Progenitor cell of endocrine pancreas (in vitro differentiated cells): Measurements from ENCODE around the gene RCOR3. TPM values are rescaled to one million over a fixed set of nuclear protein-coding genes. Genes with fewer than 3 reads are reported as not detected.

Source experiments
- DNase-seq: peaks from one replicate; pipeline ENCODE4 v3.0.0; 2021; ENCODE audit warnings: low spot score; ENCODE audit not compliant: unreplicated experiment
- H3K27ac Mint-ChIP-seq: 2 replicates; pipeline ENCODE4 v1.8.0; 2021; ENCODE audit warnings: mild to moderate bottlenecking, moderate library complexity, mixed read lengths
- H3K27me3 Mint-ChIP-seq: 2 replicates; pipeline ENCODE4 v1.8.0; 2021; ENCODE audit warnings: mixed read lengths
- H3K36me3 Mint-ChIP-seq: 2 replicates; pipeline ENCODE4 v1.8.0; 2022; ENCODE audit warnings: mixed read lengths; ENCODE audit not compliant: insufficient read depth
- H3K4me1 Mint-ChIP-seq: 2 replicates; pipeline ENCODE4 v1.8.0; 2021; ENCODE audit warnings: low read depth, mixed read lengths
- H3K4me3 Mint-ChIP-seq: 2 replicates; pipeline ENCODE4 v1.8.0; 2021; ENCODE audit warnings: low read depth, mild to moderate bottlenecking, moderate library complexity, mixed read lengths
- H3K9me3 Mint-ChIP-seq: 2 replicates; pipeline ENCODE4 v1.8.0; 2021; ENCODE audit warnings: low read depth, mixed read lengths
- CTCF ChIP-seq: fragments of 200-600 bp; sonication (generic); IDR thresholded peaks from one replicate; pipeline ENCODE4 v1.5.0; 2021; ENCODE audit warnings: antibody characterized with exemption, mild to moderate bottlenecking; ENCODE audit not compliant: unreplicated experiment
- total RNA-seq: library from RNA; stranded (reverse); gene quantifications from 2 replicates; pipeline ENCODE4 v1.2.1, GENCODE V29; 2021

The RCOR3 gene
- total RNA-seq, 1 donor from 2014 or later = 63.0 TPM

GRCh38 chr1:211335522-211336157 lies 76.5 kb downstream of the RCOR3 start:
- Mint-ChIP-seq H3K27ac (peak overlapping the region; percentile 29), H3K4me3 (no peak overlapping the region), H3K36me3 (no peaks in the 10 kb centered on the region), H3K9me3 (no peaks in the 10 kb centered on the region), H3K4me1 (peaks cover 15% of the 10 kb centered on the region), H3K27me3 (peaks cover 10% of the 10 kb centered on the region)
- no peak for DNase-seq
- no peak for TF ChIP-seq CTCF

- TF ChIP-seq CTCF = no peak
- H3K36me3 Mint-ChIP-seq = no peaks in the 10 kb centered on the region
- H3K4me1 Mint-ChIP-seq = peaks cover 15% of the 10 kb centered on the region
- no peak overlapping the region for H3K27ac Mint-ChIP-seq
- H3K27me3 Mint-ChIP-seq = peaks cover 5% of the 10 kb centered on the region
- H3K9me3 Mint-ChIP-seq = no peaks in the 10 kb centered on the region
- no peak for DNase-seq
- no peak overlapping the region for H3K4me3 Mint-ChIP-seq
These were observed 77.0 kb downstream of the RCOR3 start for GRCh38 chr1:211336161-211336560.

GRCh38 chr1:211336775-211337174 lies 77.6 kb downstream of the RCOR3 start:
- H3K9me3 Mint-ChIP-seq = no peaks in the 10 kb centered on the region
- no peak for DNase-seq
- H3K27ac Mint-ChIP-seq = no peak overlapping the region
- H3K36me3 Mint-ChIP-seq = no peaks in the 10 kb centered on the region
- H3K4me3 Mint-ChIP-seq = no peak overlapping the region
- peaks cover 14% of the 10 kb centered on the region for H3K4me1 Mint-ChIP-seq
- TF ChIP-seq CTCF = no peak
- H3K27me3 Mint-ChIP-seq = peaks cover 3% of the 10 kb centered on the region

GRCh38 chr1:211337430-211338223 lies 78.5 kb downstream of the RCOR3 start:
- no peak overlapping the region for H3K4me3 Mint-ChIP-seq
- H3K36me3 Mint-ChIP-seq = no peaks in the 10 kb centered on the region
- no peak overlapping the region for H3K27ac Mint-ChIP-seq
- no peak for TF ChIP-seq CTCF
- peaks cover 3% of the 10 kb centered on the region for H3K27me3 Mint-ChIP-seq
- peaks cover 14% of the 10 kb centered on the region for H3K4me1 Mint-ChIP-seq
- DNase-seq = no peak
- H3K9me3 Mint-ChIP-seq = no peaks in the 10 kb centered on the region

GRCh38 chr1:211338224-211338620 lies 79.1 kb downstream of the RCOR3 start:
- Mint-ChIP-seq H3K4me3 (no peak overlapping the region), H3K27me3 (peaks cover 3% of the 10 kb centered on the region), H3K27ac (no peak overlapping the region), H3K4me1 (peaks cover 14% of the 10 kb centered on the region), H3K9me3 (no peaks in the 10 kb centered on the region), H3K36me3 (no peaks in the 10 kb centered on the region)
- no peak for TF ChIP-seq CTCF
- no peak for DNase-seq
